Kidney glomerular epithelial cell (primary cell): Measurements from ENCODE around the gene RASA4B.
A peak's percentile ranks its signal among the peaks of the same experiment; 100 is the strongest.

Experiments used
- DNase-seq: peaks from one replicate; lab custom pipeline; 2025; lab: John Stamatoyannopoulos, UW

RASA4B gene

GRCh38 chr7:102454468-102454867 is 63.1 kb downstream of the RASA4B start:
- DNase-seq: no peak

GRCh38 chr7:102453319-102453718 is 64.3 kb downstream of the RASA4B start:
- DNase-seq: no peak

GRCh38 chr7:102452451-102452850 is 65.1 kb downstream of the RASA4B start:
- DNase-seq: no peak

- DNase-seq: no peak
These were observed 66.1 kb downstream of the RASA4B start for GRCh38 chr7:102451371-102452054.

GRCh38 chr7:102450242-102450641 is 67.3 kb downstream of the RASA4B start:
- no peak for DNase-seq

GRCh38 chr7:102449136-102449535 is 68.4 kb downstream of the RASA4B start:
- no peak for DNase-seq

GRCh38 chr7:102447311-102447710 is 70.3 kb downstream of the RASA4B start:
- DNase-seq: no peak

GRCh38 chr7:102446387-102447156 is 71.0 kb downstream of the RASA4B start:
- DNase-seq: no peak

- no peak for DNase-seq
These were observed 71.9 kb downstream of the RASA4B start for GRCh38 chr7:102445674-102446071.

- DNase-seq: no peak
These were observed 72.5 kb downstream of the RASA4B start for GRCh38 chr7:102444961-102445673.

- DNase-seq: peak; percentile 64
These were observed 77.4 kb downstream of the RASA4B start for GRCh38 chr7:102439963-102440795.

GRCh38 chr7:102436118-102436517 is 81.5 kb downstream of the RASA4B start:
- DNase-seq: no peak

GRCh38 chr7:102434039-102434486 is 83.5 kb downstream of the RASA4B start:
- DNase-seq: no peak

- peak; percentile 31 for DNase-seq
These were observed 84.1 kb downstream of the RASA4B start, which contains the start of gene ORAI2 for GRCh38 chr7:102433219-102434038. TSS of gene ORAI2 (plus strand) at chr7:102433575. CDS start at chr7:102438957, 5,382 bp downstream.
